Stimulated activated CD4-positive, alpha-beta T cell treated with anti-CD3 and anti-CD28 coated beads, Interleukin-4, amount 100 ng/mL, for 48 hours (primary cell): ENCODE results near the gene STMN3.
A peak's percentile ranks its signal among the peaks of the same experiment; 100 is the strongest.
"Not testable (repeated sequence)": the region's sequence is repeated elsewhere in the genome, so short reads cannot be mapped to it uniquely, and the experiment has no call there.

Experiments used
- DNase-seq, 2 donors: peaks; one replicate each; pipeline ENCODE4 v3.0.0-alpha.2; 2020; ENCODE audit warnings: low read depth in 2 of 2

Gene STMN3

DNA sequence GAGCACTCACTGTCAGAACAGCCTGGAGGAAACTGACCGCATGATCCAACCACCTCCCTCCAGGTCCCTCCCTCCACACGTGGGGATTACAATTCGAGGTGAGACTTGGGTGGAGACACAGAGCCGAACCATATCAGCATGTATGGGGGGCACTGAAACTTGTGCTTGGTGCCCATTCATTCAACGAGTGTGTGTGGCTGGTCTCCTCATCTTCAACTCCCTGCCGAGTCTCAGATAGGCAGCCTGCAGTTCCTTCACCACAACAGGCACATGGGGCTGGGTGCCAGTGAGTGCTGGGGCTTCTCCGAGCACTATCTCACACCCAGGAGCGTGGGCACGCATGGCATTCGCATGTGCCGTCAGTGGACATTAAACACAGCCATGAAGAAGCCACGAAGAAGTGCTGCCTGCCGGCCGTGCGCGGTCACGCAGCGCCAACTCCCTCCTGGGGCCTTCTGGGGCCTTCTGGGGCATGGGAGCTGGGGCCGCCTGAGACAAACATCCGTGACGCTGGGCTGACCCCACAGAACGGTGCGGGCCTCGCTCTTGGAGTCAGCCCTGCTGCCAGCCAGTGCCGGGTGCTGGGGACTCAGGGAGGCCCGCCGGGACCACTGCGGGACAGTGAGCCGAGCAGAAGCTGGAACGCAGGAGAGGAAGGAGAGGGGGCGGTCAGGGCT lies 4.2 kb upstream of the STMN3 start:
- DNase-seq: no peak

DNA sequence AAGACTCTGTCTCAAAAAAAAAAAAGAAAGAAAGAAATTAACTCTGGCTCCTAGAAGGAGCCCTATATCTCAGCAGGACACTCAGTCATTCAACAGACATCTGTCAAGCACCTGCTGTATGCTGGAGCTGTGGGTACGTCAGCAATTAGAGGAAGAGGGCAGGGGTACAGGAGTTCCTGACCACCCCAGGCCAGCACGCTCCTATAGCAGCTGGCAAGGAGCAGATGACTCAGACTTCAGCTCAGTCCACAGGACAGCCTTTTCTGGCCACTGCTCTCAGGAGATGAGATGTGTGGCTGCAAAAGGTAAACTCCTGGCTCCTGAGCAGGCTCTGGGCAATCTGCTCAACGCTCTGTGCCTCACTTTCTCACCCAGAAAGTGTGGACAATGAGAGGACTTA lies 3.2 kb upstream of the STMN3 start:
- DNase-seq: no peak

DNA sequence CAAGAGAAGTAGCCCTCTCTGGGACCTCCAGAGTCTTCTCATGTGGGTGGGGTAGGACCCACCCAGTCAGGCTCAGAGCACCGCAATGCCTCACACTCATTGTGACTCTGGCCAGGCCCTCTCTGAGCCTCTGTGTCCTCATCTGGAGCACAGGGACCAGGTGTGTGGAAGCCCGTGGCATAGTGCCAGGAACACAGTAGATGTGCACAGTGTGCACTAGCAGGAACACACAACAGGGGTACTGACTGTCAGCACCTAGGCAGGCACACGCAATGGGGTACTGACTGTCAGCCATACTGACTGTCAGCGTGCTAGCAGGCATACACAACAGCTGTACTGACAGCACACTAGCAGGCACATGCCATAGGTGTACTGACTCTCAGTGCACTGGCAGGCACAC lies 2.0 kb upstream of the STMN3 start:
- DNase-seq: no peak

DNA sequence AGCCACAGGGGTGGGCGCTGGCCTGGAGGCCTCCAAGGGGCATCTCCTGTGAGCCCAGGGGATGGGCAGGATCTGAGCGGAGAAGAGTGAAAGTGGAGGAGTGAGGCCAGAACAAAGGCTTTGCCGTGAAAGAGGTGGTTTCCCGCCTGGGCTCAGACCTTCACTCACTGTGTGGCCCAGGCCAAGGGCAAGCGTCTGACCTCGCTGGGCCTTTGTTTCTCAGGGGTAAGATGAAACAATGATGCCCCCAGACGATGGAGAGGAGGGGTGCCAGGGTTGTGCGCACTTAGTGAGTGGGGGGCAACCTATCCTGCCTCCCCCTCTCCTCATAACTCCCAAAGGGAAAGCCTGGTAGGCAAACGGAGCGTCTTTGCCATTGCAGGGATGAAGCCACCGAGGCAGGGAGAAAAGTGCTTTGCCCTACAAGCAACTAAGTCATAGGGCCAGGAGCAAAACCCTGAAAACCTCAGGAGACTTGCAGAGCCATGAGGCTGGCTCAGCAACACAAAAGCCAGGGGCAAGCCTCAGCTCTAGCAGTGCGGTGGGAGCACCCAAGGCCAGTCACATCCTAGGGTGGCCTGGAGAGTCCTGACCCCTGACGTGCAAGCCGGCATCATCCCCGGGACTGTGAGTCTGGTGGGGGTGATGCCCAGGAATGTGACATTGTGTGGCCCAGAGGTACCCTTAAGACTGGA lies 897 bp upstream of the STMN3 start:
- DNase-seq: no peak

DNA sequence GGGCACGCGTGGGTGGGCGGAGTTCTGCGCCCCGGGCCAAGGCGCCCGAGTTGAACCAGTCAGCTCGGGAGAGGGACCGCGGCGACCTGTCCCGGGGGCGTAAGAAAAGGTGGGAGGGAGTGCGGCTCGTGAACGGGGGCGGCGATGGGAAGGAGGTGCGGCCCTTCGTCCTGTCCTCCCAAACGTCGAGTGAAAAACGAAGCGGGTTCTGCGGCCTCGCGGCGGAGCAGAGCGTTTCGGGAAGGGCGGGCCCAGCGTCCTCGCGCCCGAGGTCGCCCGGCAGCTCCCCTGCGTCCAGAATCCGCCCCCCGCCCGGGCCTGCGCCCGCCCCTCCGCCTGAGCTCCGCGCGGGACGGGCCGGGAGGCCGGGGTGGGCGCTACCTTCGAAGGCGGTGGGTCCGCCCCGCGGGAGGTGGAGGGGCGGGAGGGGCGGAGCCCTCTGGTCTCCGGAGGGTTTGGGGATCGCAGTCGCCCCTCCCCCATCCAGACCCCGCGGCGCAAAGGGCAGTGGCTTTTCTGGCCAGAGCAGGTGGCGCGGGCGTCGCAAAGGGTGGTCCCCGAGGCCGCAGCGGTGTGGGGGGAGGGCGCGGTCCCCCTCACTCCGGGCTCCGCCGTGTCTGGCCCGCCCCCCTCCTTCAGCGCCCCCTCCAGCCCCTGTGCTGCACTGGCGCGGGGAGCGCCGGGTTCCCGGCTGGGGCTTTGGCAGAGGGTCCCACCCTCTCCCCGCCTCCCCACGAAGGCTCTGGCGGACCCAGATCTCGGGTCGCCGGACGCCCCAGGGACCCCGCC lies 838 bp downstream of the STMN3 start:
- DNase-seq: no peak

DNA sequence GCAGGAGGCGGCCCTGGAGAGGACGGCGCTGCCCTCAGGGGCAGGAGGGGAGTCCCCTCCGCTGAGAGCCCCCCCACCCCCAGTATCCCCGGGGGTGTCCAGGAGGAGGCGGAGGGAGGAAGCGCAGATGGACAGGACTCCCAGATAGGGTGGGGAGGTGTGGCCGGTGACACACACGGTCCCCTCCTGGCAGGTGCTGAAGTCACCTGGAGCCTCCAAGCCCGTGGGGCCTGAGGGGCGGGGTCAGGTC lies 1.4 kb downstream of the STMN3 start:
- no peak for DNase-seq

DNA sequence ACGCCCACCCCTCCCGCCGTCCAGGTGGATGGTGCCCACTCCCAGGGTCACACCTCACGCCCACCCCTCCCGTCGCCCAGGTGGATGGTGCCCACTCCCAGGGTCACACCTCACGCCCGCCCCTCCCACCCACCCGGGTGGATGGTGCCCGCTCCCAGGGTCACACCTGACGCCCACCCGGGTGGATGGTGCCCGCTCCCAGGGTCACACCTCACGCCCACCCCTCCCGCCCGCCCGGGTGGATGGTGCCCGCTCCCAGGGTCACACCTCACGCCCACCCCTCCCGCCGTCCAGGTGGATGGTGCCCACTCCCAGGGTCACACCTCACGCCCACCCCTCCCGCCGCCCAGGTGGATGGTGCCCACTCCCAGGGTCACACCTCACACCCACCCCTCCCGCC lies 2.7 kb downstream of the STMN3 start:
- not testable (repeated sequence) for DNase-seq

DNA sequence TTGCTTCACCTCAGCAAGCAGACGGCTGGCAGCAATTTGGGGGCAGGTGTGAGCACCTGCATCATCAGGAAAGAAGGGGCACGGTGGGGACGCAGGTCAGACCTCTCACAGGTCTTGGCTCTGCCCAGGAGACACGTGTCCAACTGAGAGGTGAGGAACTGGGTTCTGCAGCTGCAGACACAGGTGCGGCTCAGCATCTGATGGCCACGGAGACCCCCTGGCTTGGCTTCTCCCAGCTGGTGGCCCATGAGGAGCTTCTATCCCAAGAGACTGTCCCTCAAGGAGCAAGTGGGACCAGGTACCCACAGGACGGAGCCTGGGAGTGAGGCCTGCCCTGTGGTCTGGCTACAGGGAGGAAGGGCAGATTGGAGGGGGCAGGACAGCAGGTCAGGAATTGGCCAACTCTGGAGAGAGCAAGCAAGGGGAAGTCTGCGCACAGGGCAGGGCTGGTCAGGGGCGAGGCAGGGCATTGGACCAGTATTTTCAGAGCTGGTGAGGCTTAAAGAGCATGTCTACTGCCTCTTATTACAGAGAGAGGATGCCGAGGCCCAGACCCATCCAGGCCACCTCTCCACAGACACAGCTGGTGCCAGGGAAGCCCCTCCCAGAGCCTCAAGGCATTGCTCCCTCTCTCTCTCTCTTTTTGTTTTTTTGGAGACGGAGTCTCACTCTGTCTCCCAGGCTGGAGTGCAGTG lies 4.2 kb downstream of the STMN3 start:
- DNase-seq: no peak

DNA sequence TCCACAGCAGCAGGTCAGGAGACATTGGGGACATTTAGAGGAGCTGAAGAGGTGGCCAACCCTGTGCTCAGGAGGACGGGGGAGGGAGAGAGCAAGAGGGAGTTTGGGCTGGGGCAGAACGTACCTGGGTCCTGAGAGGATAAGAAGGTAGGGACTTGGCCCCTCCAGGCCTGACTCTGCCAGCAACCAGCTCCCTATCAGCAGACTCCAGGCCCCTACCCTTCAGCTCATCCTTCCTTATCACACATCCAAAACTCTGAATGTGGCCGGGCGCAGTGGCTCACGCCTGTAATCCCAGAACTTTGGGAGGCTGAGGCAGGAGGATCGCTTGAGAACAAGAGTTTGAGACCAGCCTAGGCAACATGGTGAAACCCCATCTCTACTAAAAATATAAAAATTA lies 5.0 kb downstream of the STMN3 start:
- DNase-seq: no peak

DNA sequence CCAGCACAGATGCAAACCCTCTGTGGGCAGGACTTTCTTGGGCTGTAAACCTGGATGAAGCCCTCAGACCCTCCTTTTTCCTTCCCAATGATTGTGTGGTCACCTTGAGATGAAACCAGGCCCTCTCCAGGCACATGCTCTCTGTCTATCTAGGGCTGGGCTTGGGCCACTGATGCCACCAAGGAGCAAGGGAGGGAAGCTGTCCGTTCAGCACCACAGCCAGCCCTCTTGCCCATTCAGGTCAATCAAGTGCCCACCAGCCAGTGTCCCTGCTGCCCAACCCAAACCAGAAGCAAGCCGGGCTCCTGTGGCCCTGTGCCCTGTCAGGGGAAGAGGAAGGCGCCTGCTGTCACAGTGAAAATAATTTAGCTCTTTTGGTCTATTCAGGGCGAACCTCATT lies 8.0 kb downstream of the STMN3 start:
- DNase-seq: no peak

DNA sequence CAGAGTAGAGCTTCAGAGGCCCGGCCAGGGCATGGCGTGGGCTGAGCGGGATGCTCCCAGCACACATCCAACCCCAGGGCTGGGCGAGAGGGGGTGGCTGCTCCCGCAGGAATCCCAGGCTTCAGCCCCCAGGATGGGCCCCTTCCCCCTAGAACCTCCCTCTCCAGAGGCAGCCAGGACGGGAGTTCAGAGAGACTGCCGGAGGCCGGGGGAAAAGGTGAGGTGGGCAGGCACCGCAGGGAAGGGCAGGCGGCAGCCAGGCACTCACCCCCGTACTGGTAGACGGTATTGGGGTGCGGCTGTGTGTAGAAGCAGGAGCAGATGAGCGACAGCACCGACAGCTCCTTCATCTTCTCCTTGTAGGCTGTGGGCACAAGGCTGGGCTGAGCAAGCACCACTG lies 9.3 kb downstream of the STMN3 start:
- no peak for DNase-seq

DNA sequence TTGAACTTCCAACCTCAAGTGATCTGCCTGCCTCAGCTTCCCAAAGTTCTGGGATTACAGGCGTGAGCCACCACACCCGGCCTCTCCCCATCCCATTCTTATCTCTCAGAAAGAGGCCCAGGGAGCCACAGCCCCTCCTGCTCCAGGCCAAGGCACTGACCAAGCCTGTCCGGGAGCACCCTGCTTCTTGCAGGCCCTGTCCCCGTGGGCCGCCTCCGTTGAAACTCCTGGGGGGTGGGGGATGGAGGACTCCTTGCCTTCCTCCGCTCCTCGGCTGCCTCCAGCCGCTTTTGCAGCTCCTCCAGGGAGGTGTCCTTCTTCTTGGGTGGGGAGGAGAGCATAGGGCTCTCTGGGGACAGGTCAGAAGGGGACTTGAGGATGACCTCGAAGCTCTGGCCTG lies 9.7 kb downstream of the STMN3 start:
- DNase-seq: no peak

DNA sequence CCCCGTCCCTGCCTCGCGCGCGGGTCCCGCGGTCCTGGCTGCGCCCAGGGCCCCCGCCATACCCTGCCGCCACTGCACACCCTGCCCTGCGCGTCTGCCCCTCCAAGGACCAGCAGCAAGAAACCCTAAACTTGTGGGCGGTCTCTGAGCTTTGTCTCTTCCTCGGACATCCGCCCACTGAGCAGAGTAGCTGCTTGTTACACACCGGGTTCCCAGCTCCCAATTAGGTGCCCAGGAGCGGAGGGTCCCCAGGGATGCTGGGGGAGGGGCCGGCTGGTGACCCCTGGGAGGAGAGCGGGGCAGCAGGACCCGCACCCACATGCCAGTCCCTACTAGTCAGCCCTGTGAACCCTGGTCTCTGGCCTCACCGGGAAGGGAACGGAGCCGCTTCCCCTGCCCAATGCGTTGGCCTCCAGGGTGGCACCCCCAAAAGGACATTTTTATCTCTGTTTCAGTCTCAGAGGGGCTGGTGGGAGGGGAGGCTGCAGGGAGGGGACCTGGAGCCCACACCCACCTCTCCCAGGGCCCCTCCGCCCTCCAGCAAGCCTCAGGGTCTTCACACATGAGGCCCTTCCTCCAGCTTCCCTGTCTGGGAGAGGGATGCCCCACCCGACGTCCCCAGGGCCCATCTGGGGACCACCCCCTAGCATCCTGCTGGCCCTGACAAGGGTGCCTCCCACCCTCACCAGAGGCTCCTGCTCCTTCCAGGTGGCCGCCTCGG lies 10.5 kb downstream of the STMN3 start:
- no peak for DNase-seq

DNA sequence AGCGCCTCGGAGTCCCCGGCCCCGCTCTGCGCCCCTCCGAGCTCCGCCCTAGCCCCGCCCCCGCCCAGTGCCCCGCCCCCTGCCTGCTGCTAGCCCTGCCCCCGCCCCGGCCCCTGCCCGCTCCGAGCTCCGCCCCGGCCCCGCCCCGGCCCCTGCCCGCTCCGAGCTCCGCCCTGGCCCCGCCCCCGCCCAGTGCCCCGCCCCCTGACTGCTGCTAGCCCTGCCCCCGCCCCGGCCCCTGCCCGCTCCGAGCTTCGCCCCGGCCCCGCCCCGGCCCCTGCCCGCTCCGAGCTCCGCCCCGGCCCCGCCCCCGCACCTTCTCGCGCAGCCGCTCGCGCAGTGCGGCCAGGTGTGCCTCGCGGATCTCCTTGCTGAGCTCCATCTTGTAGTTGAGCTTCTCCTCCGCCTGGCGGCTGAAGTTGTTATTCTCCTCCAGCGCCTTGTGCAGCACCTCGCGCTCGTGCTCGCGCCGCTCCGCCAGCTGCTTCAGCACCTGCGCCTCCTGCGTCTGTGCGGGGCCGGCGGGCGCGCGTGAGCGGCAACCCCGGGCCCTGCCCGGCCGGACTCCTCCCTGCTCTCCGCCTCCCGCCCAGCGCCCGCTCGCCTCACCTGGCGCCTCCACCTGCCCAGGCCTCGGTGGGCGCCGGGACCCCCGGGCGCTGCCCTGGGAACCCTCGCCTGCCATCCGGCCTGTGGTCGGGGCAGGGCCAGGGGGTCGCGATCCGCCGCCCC lies 11.3 kb downstream of the STMN3 start:
- DNase-seq: peak; percentile 98 to 99

DNA sequence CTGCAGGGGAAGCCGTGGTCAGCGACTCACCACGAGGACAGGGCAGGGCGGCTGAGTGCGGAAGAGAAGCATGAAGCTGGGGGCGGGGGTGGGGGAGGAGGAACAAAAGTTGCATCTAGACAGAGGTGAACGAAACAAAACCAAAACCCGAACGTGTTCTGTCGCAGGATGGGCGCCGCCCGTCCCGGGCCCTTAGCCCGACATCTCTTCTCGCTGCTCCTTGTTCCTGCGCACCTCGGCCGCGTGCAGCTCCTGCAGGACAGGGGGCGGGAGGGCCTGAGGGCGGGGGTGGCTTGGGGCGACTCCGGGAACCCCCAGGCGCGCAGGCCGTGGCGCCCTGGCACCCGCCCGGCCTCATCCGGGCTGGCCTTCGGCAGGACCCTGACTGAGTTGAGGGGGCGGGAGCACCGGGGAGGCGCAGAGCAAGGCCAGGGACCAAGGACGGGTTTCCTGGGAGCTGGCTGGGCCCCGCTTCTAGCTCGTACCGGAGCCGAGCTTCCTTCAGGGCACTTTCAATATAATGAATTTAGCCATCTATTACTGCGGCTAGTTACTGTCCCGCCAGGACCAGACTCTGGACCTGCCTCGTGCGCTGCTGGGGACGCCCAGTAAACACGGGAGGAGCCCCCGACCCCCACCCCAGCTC lies 12.0 kb downstream of the STMN3 start:
- DNase-seq: no peak

DNA sequence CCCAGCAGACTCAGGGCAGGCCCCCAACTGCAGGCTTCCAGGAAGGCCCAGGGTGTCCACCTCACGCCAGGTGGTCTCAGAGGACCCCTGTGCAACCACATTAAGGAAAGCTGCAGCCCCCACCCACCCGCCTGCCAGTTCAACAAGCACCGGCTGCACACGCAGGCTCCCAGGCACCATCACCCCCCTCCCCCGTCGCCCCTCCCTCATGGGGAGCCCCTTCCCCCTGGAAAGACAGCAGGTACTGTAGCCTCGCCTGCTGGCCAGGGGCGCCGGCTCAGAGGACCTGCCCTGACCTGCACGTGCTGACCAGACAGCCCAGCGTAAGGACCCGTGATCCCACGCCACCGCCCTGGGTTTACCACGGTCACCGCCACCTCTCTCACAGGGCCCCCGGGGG lies 12.5 kb downstream of the STMN3 start:
- DNase-seq: not testable (repeated sequence)

DNA sequence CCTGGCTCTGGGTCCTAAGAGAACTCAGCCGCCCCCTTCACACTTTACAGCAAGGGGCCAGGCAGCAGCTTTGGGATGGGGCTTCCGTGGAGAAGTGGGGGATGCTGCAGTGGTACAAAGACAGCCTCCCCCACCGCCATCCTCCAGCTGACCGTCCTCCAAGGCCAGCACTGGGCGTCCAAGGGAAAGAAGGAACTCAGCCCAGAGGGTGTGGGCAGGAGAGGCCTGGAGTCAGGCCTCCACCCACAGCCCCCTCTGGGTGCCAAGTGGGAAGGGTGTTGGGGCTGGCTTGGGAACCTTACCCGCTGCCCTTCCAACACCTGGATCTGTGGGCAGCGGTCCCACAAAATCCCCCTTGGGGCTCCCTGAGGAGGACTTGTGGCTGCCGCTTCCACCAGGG lies 13.1 kb downstream of the STMN3 start:
- DNase-seq: no peak

DNA sequence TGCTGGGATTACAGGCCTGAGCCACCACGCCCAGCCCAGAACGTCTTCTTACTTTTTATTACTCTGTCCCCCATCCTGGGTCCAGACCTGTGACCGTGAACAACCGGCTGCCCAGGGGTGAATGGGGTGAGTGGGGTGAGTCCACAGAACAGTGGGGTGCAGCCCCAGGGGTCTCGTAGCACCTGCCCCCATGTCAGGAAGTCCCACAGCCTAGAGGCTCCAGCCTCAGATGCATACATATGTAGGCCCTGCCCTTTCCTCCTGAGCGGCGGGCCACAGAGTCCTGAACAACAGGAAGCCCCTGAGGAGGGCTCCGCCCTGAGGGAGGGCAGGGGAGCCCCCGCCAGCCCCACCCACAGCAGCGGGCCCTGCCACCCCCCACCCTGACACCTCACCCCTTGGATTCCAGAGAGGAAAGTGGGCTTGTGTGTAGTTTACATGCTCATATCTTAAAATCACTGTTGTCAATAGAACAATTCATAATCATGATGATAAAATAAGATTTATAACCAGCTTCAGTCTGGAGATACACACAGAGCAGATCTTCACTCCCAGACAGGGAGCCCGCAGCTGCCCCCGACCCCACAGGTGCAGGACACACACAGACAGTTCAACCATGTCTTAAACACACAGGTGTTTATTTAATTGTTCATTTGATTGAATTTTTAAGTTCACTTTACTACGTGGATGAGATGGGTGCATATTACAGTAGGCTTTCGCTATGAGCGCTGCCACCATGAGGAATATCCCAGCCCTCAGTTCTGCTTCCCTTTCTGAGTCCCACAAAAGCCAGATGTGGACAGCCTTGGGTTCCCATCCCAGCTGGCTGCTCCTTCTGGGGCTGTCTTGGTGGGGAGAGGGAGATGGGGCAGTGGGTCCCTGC lies 13.9 kb downstream of the STMN3 start:
- DNase-seq: no peak

DNA sequence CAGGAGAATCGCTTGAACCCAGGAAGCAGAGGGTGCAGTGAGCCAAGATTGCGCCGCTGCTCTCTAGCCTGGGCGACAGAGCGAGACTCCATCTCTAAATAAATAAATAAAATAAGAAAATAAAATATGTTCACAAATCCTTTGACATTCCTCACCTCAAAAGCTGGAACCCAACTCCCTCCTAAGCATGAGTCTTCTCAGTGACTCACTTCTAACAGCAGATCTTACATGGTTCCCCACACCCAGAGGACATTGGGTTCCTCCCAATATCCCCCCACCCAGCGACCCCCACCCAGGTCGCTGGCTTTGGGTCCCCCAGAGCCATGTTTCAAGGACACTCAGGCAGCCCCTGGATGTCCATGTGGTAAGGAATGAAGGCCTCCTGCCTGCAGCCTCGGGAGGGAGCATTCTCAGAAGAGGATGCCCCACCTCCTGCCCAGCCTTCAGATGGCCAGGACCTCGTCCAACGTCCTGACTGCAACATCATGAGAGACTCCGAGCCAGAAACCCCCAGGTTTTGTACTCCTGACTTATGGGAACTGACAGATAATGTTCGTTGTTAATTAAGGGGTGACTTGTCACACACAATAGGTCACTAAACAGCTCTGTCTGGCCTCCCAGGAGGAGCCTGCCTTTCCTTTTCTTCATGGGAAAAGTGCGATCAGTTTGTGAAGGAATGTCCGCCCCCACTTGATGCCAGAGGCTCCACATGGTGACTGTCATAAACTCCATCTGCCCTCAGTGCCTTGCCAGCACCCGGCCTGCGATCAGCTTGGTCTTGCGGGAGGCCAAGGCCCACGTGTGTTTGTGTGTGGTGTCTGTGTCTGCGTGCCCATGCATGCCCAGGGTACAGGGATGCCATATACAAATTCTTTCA lies 16.2 kb downstream of the STMN3 start:
- no peak for DNase-seq
